NCI-H146 treated with DMSO at 0.1 percent for 48 hours (cell line): ENCODE data around the gene CSNK1G2.
"Not testable (repeated sequence)": the region's sequence is repeated elsewhere in the genome, so short reads cannot be mapped to it uniquely, and the experiment has no call there.

Experiments
- DNase-seq: peaks from one replicate; lab custom pipeline; 2025; ENCODE audit not compliant: unreplicated experiment; lab: John Stamatoyannopoulos, UW

The CSNK1G2 gene

DNA sequence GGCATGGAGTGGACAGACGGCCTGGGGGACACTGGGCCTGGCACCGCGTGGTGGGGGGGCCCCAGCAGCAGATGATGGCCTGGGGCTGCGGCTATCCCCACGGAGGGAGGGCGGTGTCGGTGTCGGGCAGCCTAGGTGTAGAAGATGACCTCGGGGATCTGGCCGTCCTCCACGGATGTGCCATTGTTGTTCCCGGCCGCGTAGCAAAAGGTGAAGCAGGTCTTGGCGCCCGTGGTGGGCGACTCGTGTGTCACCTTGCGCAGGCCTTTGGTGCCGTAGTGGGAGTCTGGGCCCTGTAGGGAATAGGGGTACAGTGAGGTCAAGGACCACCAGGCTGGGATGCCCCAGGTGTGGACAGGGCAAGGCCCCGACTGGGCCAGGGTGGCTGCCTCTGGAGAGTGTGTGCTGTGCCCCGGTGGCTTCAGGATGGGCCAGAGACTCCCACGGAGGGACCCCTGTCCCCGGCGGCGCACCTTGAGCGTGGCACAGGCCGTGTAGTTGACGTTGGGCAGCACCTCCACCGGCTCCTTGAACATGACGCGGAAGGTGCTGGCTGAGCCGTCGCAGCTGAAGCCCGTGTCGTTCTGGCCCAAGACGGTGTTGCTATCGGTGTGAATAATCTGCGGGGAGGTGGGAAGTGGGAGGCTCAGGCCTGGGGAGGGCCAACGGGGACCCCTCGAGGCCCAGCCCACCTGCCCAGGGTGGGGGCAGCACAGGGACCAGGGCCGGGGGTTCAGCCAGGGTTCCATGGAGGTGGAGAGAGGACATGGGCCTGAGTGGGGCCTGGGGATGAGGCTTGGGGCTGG is 45.6 kb downstream of the CSNK1G2 start:
- DNase-seq: no peak

DNA sequence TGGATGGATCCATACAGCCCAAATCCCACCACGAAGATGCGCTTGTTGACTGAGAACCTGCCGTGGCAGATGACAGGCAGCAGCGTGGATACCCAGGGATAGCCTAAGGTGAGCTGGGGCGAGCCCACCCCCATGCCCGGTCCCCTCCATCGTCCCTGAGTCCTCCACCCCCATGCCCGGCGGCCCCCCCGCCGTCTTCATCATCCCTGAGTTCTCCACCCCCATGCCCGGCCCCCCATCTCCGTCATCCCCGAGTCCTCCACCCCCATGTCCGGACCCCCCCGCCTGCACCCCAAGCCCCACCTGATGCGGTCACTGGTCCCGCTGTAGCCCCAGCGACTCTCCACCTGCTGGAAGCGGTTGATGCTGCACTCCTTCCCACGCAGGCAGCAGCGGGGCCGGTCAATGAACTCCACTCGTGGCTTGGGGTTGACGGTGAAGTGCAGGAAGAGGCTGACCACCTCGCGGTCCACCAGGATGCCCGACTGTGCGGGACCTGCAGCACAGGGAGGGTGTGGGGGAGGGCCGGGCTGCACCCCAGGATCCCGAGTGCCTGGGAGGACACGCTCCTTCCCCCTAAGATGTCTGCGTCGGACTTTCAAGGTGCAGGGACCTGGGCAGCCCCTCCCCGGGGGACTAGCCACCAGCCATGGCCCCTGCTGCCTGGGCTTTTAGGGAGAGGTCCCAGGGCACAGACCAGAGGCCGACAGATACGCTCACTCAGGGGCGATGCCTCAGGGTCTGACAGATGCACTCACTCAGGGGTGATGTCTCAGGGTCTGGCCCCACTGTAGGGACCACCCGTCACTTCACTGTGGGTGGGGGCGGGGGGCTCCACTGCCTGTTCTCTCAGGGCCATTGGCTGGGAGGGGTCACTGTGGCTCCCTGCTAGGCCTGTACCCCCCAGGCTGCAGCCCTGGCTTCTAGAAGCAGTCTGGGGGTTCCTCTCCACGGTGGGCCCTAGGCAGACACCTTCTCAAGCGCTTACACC is 46.5 kb downstream of the CSNK1G2 start:
- DNase-seq: no peak

DNA sequence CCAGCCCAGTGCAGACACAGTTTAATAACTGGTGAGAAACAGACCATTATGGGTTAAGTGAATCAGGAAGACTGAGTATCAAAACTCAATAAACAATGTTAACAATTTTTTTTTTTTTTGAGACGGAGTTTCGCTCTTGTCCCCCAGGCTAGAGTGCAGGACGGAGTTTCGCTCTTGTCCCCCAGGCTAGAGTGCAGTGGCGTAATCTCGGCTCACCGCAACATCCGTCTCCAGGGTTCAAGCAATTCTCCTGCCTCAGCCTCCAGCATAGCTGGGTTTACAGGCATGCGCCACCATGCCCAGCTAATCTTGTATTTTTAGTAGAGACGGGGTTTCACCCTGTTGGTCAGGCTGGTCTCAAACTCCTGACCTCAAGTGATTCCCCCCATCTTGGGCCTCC is 47.5 kb downstream of the CSNK1G2 start:
- not testable (repeated sequence) for DNase-seq

DNA sequence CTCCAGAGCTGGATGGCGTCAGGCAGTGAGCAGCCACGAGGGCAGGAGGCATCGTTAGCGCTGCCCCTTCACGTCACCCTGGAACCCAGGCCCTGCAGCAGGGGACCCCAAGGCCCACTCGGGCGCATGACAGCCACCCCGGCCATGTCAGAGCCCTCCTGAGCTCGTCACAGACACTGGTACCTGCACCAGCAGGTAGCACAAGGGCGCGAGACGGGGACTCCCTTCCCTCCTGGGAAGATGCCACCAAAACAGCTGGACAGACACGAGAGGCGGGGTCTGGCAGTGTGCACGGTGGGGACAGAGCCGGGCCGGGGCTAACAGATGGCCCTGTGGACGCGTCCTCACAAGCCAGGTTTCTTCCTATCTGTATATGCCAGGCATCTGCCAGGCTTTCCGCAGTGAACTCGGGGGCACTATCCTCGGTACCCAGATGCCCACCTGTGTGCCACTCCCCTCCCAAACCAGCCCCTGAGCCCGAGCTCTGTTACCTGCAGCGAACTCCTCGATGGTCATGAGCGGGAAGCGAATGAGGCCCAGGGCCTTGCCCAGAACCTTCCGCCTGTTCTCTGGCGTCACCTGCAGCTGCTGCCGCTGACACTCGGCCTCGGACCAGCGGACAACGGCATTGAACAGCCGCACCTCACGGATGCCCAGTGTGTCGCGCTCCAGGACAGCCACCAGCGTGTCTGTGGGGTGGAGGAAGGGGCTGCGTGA is 48.7 kb downstream of the CSNK1G2 start:
- no peak for DNase-seq

DNA sequence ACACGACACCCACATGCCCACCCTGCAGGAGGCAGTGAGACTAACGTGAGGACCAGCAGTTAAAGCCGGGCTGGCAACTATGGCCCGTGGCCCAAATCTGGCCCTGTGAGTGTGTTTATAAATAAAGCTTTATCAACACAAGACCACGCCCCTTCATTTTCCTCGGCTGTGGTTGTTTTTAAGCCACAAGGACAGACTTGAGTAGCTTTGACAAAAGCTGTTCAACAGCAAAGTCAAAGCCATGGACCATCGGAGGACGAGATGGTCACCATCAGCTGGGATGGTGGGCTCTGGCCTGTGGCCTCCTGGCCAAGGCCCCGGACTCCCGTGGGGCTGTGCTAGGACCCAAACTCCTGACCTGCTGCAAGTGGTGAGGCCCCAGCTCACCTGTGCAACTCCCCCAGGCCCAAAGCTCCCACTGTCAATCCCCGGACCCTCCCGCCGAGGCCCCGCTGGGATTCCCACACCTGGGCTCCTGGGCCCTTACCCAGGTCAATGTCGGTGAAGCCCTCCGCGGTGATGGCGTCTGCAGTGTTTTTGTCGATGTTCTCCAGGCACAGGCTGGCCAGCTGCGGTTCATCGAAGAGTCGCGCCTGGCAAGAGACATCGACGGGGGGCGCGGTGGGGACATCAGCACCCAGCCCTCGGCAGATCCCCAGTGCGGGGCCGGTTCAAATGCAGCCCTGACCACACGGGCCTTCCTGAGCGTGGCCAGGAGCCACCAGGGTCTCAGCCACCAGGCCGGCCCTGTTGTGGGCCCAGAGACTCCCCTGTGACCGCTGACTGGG is 49.5 kb downstream of the CSNK1G2 start:
- no peak for DNase-seq

DNA sequence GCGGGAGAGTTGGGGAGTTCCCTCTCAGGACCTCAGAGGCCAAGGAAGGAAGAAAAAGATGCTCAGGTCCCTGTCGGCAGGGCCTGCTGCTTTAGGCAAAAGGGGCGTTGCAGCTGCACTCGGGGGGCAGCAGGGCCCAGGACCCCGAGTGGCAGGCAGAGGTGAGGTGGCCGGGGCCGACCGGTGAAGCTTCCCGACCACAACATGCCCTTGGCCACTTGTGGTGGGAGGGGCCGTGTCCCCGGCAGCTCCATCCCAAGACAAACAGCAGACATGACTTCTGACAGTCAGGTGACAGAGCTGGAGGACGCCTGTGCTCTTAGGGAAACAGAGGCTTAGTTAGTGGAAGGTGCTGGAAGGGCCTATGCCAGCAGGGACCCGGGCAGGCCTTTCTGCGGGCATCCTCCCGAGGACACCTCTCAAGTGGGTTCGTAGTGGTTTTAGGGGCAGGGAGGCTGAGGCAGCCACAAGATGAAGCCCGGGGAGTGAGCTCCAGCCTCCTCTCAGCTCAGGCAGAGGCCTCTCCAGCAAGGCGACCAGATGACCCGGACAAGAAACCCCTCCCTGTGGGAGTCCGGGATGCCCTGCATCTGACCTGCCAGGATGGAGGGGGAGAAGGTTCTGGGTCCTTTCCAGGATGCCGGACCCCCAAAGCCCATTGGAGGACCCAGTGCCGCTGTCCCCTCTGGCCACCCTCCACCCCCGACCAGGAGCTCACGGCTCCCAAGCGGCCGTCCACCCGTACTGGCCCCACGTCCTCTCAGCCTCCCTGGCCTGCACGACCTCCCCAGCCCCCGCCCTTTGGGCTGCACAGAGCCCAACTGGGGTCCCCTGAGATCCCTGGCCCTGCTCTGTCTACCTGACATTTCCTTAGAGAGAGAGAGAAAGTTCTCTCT is 50.3 kb downstream of the CSNK1G2 start:
- no peak for DNase-seq

DNA sequence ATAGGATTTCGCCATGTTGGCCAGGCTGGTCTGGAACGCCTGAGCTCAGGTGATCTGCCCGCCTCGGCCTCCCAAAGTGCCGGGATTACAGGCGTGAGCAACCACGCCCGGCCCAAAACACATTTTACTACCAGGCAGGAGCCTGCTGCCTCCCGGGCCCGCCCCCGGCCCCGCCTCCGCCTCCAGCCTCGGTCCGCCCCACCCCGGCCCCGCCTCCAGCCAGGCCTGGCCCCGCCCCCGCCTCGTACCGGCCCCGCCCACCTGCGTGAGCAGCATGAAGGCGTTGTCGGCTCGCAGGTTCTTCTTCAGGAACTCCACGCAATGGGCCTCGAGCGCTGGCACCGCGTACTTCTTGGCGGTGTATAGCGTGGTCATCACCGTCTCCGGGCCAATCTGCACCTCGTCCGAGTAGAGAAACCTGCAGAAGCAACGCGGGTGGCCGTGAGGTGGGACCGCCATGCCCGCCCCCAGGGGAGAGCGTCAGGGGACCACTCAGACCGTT is 51.8 kb downstream of the CSNK1G2 start:
- no peak for DNase-seq

DNA sequence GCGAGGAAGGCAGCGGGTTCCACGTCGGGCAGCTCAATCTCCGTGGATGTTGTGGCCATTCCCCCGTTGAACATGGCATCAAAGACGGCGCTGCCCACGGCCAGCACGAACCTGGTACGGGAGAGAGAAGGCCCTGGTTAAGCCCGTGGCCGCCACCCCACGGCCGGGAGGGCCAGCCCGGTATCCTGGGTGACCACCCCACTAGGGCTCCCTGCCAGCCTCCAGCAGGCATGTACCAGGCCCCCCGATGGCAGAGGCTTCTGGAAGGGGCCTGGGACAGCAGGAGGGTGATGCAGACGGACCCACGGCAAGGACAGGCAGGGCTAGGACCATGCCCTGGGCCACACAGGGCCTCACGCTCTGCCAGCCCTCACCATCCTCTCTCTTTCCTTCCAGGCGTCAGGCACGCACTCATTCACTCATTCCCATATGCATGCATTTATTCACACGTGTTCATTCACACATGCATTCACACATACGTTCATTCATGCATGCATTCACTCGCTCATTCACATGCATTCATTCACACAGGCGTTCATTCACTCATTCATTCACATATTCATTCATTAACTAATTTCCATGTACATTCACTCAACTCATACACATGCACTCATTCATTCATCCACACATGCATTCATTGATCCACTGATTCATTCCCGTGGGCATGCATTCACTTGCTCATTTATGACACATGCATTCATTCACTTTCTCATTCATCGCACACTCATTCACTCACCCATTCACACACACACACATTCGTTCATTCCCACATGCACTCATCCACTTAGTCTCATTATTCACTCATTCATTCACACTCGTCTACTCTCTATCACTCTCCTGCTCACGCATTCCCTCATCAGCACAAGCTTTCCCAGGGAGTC is 56.6 kb downstream of the CSNK1G2 start:
- no peak for DNase-seq

DNA sequence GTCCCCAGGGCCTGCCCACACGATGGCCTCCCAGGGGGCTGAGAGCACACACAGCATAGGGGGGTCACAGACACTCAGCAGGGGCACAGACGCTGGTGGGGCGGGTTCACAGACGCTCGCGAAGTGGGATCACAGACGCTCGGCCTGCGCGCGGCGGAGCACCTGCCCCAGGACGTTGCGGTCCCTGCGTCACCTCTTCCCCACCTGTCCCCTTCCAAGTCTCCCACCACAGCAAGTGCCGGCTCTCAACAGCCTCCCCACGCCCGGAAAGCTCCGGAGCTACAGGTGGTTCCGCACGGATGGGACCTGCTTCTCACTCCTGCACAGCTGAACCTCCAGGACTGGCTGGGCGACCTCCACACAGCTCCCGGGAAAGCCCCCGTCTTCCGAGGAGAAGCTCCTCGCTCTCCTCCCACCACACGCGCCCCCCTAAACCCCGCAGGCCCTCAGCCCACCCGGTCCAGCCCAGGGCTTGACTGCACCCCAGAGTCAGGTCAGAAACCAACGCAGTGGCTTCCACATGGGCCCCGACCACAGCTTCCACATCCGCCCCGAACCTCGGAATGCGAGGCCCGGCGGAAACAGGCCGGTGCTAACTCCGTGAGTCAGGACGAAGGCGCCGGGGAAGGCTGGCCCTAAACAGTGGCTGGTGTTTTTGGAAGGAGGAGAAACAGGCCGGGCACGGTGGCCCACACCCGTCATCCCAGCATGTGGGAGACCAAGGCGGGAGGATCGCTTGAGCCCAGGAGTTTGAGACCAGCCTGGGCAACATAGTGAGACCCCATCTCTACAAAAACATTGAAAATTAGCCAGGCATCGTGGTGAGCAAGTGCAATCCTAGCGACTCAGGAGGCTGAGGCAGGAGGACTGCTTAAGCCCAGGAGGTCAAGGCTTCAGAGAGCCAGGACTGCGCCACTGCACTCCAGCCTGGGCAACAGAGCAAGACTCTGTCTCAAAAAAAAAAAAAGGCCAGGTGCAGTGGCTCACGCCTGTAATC is 58.0 kb downstream of the CSNK1G2 start:
- DNase-seq: no peak

DNA sequence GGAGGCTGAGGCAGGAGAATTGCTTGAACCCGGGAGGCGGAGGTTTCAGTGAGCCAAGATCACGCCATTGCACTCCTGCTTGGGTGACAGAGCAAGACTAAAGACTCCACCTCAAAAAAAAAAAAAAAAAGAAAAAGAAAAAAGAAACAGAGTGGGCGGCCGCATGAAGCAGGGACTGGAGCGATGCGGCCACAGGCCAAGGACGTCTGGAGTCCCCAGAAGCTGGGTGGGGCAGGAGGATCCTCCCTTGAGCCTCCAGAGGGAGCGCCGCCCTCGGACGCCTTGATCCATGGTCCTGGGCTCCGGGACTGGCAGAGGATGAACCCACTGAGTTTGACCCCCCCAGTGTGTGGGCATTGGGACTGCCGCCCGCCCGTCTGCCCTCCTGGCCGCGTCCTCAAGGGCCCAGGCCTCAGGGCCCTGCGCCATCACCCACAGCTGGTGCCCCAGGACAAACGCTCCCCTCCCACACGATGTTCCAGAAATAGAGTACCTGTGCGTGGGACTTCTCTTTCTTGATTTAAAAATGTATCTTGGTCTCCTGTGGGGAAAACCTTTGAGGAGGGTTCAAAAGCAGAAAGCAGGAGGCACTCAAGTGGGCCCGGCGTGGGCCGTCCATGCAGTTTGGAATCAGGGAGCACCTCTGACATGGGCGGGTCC is 59.0 kb downstream of the CSNK1G2 start:
- DNase-seq: no peak

DNA sequence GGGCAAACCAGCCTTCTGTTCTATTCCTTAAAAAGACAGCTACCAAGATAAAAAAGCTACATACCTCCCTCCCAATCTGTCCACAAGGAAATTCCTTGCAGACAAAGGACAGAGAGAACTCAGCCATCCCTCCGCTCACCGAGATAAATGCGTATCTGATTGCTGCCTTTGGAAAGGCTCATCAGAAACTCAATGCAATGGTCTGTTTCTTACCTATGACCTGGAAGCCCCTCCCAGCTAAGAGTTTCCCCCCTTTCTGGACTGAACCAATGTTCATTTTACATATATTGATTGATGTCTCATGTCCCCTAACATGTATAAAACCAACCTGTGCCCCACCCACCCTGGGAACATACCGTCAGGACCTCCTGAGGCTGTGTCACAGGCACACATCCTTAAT is 62.9 kb downstream of the CSNK1G2 start:
- no peak for DNase-seq

DNA sequence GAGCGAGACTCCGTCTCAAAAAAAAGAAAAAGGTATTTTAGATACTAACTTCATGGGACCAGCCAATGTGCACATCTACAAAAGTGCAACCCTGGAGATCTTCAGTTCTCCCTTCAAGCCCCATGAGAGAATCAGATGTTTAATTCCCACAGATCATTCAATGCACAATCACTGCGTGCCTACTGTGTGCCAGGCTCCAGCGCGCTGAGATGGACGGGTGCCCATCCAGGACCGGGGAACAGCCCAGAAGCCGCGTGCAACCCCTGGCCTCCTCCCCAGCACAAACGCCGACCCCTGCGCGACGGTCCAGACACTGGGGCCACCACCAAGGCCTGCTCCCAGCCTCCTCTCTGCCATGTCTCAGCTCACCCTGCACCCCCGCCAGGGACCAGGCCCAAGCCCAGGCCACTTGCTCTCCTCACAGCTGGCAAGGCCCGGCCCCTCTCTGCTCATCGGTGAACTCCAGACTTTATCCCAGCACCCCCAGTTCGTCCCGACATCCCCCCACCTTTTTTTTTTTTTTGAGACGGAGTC is 69.2 kb downstream of the CSNK1G2 start:
- DNase-seq: no peak

DNA sequence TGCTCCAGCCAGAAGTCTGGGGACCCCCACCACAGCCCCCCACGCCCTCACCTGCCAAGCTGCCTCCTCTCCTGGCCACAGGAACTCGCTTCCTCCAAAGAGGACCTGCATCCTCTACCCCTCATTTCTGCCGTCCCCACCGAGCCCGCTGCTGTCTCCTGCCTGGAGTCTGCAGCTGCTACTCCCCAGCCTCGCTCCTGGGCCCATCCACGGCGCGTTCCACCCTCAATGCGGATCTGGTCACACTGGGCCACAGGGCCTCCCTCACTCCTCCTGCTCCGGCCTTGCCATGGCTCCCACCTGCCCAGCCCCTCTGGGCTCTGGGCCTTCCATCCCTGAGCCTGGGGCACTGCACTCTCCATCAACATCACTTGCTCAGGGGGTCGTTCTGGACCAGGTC is 70.2 kb downstream of the CSNK1G2 start:
- DNase-seq: no peak

DNA sequence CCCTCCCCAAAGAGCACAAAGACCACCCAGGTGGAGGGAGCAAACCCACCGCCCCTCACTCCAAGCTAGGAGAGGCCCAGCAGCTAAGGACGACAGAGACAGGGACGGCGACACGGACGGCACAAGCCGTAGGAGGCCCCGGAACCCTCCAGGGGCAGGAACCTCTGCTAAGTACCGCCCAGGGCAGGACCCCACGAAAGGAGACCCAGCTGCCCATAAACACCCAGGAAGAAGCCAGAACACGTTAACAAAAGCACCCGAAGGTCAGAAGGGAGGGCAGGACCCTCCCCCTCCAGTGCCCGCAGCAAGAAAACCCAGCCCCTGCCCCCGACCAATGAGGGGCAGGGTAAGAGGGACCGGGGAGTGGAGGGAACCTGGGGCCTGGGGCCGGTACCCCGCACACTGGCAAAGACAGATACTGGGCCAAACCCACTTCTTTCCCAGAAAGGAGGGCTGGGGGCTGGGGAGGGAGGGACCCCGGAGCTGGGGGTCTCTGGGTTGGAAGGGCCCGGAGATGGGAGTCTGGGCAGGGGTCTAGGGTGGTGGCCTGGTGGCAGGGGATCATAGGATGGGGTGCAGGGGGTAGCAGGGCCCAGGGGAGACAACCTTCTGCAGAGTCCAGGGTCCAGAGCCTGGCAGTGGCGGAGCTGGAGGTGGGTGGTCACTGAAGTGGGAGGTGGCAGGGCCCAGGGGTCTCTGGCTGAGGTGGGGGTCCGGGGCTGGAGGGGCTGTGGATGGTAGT is 72.1 kb downstream of the CSNK1G2 start:
- DNase-seq: no peak

DNA sequence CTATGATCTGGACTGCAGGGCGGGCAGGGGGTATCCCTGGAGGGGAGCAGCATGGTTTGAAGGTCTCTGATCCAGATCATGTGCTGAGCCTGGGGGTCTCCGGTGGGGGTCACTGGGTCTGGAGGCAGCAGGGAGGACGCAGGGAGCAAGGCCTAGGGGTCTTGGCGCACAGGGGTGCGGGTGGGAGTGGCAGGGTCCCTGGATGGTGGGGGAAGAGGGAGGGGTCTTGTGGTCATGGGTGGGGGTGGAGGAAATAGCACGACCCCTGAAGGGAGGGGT is 72.7 kb downstream of the CSNK1G2 start:
- DNase-seq: no peak

DNA sequence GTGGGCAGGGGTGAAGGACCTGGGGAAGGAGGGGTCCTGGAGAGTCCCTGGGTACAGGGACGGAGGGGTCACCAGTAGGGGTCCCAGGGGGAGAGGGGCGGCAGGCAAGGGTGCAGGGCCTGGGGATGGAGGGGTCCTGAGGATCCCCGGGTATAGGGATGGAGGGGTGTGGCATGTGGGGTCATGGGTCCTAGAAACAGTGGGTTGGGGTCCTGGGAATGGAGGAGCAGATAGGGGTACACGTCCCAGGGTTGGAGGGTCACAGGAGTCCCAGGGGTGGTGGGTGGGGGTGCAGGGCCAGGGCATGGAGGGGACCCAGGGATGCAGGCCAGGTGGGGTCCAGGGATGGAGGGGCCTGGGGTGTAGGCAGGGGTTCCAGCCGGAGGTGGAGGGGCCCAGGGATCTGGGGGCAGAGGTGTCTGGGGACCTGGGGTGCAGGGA is 73.2 kb downstream of the CSNK1G2 start:
- no peak for DNase-seq
